Astrocyte of the spinal cord (primary cell): ENCODE measurements around the gene AZU1.

ENCODE experiments used
- DNase-seq: peaks from one replicate; pipeline ENCODE4 v3.0.0; 2011; ENCODE audit warnings: low read depth, low spot score
- H3K4me3 ChIP-seq: 2 replicates; pipeline ENCODE4 v1.5.1; 2011; ENCODE audit warnings: low read depth, mild to moderate bottlenecking, low read length, moderate library complexity
- in situ Hi-C: cut with HindIII; loops from 2 replicates; pipeline ENCODE4 v1.10.0; 2017; ENCODE audit warnings: low sequenced_read_pairs
- TF ChIP-seq, protein P1 (sequence below): IDR thresholded peaks from 2 replicates; pipeline ENCODE4 v1.5.1; 2012; ENCODE audit warnings: low read depth, mild to moderate bottlenecking, low read length, inconsistent platforms

The AZU1 gene

DNA sequence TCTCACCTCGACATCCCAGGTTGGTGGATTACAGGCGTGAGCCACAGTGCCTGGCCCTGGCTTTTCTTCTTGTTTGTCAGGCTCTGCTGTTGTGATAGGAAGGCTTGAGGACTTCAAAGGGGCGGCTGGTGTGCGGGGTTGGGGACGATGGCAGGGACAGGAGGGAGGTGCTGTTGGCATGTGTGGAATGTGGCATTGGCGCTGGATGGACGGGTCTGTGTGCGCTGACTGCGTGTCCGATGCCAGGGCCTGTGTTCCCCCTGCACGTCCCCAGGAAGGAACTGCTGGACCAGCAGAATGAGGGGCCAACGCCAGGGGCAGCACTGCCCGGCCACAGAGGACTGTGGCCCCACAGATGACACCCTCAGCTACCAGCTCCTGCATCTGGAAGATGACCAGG is 43.1 kb upstream of the AZU1 start:
- no peak for DNase-seq
- H3K4me3 ChIP-seq: no peak overlapping the region
- in situ Hi-C loops: no loop called here
- TF ChIP-seq, protein P1, sequence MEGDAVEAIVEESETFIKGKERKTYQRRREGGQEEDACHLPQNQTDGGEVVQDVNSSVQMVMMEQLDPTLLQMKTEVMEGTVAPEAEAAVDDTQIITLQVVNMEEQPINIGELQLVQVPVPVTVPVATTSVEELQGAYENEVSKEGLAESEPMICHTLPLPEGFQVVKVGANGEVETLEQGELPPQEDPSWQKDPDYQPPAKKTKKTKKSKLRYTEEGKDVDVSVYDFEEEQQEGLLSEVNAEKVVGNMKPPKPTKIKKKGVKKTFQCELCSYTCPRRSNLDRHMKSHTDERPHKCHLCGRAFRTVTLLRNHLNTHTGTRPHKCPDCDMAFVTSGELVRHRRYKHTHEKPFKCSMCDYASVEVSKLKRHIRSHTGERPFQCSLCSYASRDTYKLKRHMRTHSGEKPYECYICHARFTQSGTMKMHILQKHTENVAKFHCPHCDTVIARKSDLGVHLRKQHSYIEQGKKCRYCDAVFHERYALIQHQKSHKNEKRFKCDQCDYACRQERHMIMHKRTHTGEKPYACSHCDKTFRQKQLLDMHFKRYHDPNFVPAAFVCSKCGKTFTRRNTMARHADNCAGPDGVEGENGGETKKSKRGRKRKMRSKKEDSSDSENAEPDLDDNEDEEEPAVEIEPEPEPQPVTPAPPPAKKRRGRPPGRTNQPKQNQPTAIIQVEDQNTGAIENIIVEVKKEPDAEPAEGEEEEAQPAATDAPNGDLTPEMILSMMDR: no peak

DNA sequence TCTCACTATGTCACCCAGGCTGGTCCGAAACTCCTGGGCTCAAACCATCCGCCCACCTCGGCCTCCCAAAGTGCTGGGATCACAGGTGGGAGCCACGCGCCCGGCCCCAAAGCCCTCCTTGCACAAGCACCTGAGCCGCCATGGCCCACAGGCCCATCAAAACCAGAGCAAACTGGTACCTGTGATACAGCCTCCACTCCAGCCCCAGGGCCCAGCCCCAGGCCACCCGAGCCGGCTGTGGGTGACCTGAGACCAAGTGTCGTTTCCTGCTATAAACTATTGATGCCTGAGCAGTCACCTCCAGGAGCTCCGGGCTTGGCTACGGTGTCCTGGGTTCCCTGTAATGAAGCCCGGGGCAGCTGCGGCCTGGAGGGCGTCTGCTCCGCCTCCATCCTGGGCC is 40.1 kb upstream of the AZU1 start:
- no peak for DNase-seq
- in situ Hi-C loops: no loop called here

DNA sequence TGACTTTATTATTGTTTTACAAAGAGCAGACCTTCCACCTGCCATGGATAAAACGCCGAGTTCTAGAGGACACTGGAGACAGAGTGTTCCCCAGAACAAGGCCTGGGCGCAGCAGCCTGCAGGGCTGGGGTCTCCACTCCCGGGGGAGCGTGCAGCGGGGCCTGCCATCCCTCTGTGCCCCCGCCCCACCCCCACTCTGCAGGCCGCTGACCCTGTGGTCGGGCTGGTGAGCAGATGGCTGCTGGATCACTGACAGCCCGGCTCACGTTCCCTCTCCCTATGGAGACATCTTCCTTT is 39.0 kb upstream of the AZU1 start:
- DNase-seq: no peak
- in situ Hi-C loops: no loop called here
- no peak overlapping the region for H3K4me3 ChIP-seq
- TF ChIP-seq, protein P1: no peak

More for the DNA sequence above, 40.1 kb upstream of the AZU1 start:
- H3K4me3 ChIP-seq: no peak overlapping the region
- TF ChIP-seq, protein P1: no peak

DNA sequence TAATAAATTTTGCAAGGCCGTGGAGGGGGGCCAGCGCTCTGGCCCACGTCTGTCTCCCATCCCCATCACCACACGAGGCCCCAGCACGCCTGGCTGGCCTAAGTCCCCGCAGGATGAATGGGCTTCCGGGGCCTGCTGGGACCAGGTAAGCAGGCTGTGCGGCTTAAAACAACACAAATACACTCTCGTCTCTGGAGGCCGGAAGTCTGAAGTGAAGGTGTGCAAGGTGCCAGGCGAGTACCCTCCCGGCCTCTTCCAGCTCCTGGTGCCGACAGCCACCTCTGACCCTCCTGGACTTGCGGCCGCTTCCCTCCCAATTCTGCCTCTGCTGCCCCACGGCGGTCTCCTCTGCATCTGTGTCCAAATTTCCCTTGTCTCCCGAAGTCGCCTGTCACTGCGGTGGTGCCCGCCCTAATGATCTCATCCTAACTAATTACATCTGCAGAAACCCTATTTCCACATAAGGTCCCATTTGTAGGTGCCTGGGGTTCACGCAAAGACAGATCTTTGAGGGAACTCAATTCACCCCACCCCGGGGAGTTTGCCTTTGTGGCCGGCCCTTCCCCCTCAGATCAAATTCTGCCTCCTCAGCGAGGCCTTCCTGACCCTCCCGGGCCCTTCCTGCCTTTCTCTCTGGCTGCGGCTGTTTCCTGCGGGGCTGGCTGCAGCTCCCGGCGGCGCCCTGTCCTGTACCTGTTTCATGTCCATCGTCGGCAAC is 38.5 kb upstream of the AZU1 start:
- TF ChIP-seq, protein P1: no peak
- DNase-seq: no peak
- H3K4me3 ChIP-seq: no peak overlapping the region

DNA sequence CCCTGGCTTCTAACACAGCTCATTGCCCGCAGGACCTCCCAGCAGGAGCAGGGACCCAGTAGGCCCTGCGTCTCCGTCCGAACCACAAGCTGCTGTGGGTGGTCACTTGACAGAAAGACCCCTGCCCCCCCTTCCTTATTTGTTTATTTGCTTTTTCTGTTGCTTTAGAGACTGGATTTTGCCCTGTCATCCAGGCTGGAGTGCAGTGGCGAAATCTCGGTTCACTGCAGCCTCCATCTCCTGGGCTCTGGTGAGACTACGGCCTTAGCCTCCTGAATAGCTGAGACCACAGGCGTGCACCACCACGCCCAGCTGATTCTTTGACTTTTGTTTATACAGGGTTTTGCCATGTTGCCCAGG is 38.0 kb upstream of the AZU1 start:
- H3K4me3 ChIP-seq: no peak overlapping the region
- in situ Hi-C loops: no loop called here

More for the DNA sequence above, 38.5 kb upstream of the AZU1 start:
- in situ Hi-C loops: no loop called here

DNA sequence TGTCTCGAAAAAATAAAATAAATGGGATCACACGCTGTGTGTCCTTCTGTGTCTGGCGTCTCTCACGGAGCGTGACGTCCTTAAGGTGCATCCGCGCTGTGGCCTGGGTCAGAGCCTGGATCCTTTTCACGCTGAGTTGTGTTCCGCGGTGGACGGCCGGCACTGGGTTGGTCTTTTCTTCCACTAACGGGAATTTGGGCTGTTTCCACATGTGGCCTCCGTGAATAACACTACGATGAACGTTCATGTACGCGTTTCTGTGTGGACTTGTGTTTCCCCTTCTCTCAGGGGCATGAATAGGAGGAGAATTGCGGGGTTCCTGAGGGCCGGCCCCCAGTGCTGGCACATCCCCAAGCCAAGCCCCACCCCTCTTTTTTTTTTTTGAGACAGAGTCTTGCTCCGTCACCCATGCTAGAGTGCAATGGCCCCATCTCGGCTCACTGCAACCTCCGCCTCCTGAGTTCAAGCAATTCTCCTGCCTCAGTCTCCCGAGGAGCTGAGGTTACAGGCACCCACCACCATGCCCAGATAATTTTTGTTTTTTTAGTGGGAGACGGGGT is 36.5 kb upstream of the AZU1 start:
- no peak for DNase-seq
- TF ChIP-seq, protein P1: no peak
- no peak overlapping the region for H3K4me3 ChIP-seq
- in situ Hi-C loops: no loop called here

More for the DNA sequence above, 38.0 kb upstream of the AZU1 start:
- TF ChIP-seq, protein P1: no peak
- no peak for DNase-seq
